ENCODE results near the gene KAT2B.

KAT2B gene

GRCh38 chr3:20148466-20148865, 108.2 kb downstream of the KAT2B start:
- DNase-seq: no peak

GRCh38 chr3:20154078-20154477, 113.8 kb downstream of the KAT2B start:
- DNase-seq: no peak

- no peak for DNase-seq
Measured at GRCh38 chr3:20154928-20155327, 114.7 kb downstream of the KAT2B start.

GRCh38 chr3:20160230-20160629, 120.0 kb downstream of the KAT2B start:
- no peak for DNase-seq

- no peak for DNase-seq
Measured at GRCh38 chr3:20161714-20162113, 121.5 kb downstream of the KAT2B start.

- DNase-seq: no peak
Measured at GRCh38 chr3:20173844-20174410, 133.7 kb downstream of the KAT2B start.

GRCh38 chr3:20181276-20181675, 141.0 kb downstream of the KAT2B start:
- no peak for DNase-seq

- no peak for DNase-seq
Measured at GRCh38 chr3:20182206-20182605, 142.0 kb downstream of the KAT2B start.

- DNase-seq: peak; percentile 5
Measured at GRCh38 chr3:20185331-20185678, 145.1 kb downstream of the KAT2B start.

GRCh38 chr3:20185679-20186599, 145.7 kb downstream of the KAT2B start, which contains the start of gene SGO1:
Gene SGO1, minus strand, starts transcription at chr3:20186206. Its CDS starts 2,179 bp downstream, at chr3:20184027.
- peak; percentile 100 for DNase-seq

- DNase-seq: no peak
Measured at GRCh38 chr3:20186600-20187004, 146.4 kb downstream of the KAT2B start.

GRCh38 chr3:20190991-20191390, 150.7 kb downstream of the KAT2B start:
- DNase-seq: no peak

GRCh38 chr3:20194793-20195460, 154.7 kb downstream of the KAT2B start:
- no peak for DNase-seq

GRCh38 chr3:20197775-20198174, 157.5 kb downstream of the KAT2B start:
- DNase-seq: no peak

GRCh38 chr3:20201143-20201542, 160.9 kb downstream of the KAT2B start:
- DNase-seq: no peak

Data from stimulated activated naive CD4-positive, alpha-beta T cell treated with Interleukin-2 at 50 U/mL for 16 hours (primary cell).